SH-SY5Y (cell line): ENCODE results near the gene CFAP126.

Experiments
- GATA2 ChIP-seq: IDR thresholded peaks from 2 replicates; pipeline ENCODE4 v1.6.1; 2011; ENCODE audit warnings: mild to moderate bottlenecking, low read depth, low read length
- GATA3 ChIP-seq: IDR thresholded peaks from 2 replicates; pipeline ENCODE4 v1.6.1; 2011; ENCODE audit warnings: low read depth, mild to moderate bottlenecking, low read length, moderate library complexity

- TF ChIP-seq GATA2: no peak
- TF ChIP-seq GATA3: no peak
Observed at GRCh38 chr1:161402446-161402845, 34.8 kb upstream of the CFAP126 start.
